HepG2 (cell line): ENCODE results near the gene SYDE1. TPM values are rescaled to one million over a fixed set of nuclear protein-coding genes. Genes with fewer than 3 reads are reported as not detected.

ENCODE experiments used
- ATAC-seq: fragments of 200-7000 bp; cut with Tn5 transposase; 3 replicates; pipeline ENCODE4 v1.9.1; 2020; ENCODE audit warnings: mild to moderate bottlenecking, moderate library complexity
- Bru-seq: library from RNA; stranded (reverse); fragments of 400-500 nt; gene quantifications from one replicate; lab custom pipeline; 2021; lab: Mats Ljungman, UMichigan
- BruChase-seq, 2 experiments: library from RNA; stranded (reverse); fragments of 400-500 nt; gene quantifications; one replicate each; lab custom pipeline; 2021; lab: Mats Ljungman, UMichigan
- BruUV-seq: library from RNA; stranded (reverse); fragments of 400-500 nt; replicated peaks from 2 replicates; lab custom pipeline; 2021; lab: Mats Ljungman, UMichigan
- CTCF ChIA-PET: fragments of 300-600 bp; formaldehyde crosslinking; extraction: SDS; loops from one replicate; lab custom pipeline; 2021; ENCODE audit warnings: low total read pairs, inconsistent platforms, low intra/inter-chr PET ratio; lab: Yijun Ruan, JAX
- POLR2A ChIA-PET: fragments of 350-600 bp; sonication (Branson Sonifier 250); formaldehyde crosslinking; loops from one replicate; lab custom pipeline; 2020; ENCODE audit warnings: antibody characterized with exemption, inconsistent platforms; lab: Yijun Ruan, JAX
- DNase-seq: peaks from one replicate; pipeline ENCODE4 v3.0.0-alpha.2; 2015; ENCODE audit warnings: low spot score
- FAIRE-seq: peaks from 3 replicates; lab custom pipeline; 2011; peaks lifted over from hg19 to GRCh38; lab: Jason Lieb, UNC
- H2AFZ ChIP-seq: one replicate; pipeline ENCODE4 v1.6.1; 2011; ENCODE audit warnings: low read length, inconsistent platforms
- H3K27ac ChIP-seq: fragments of 300-600 bp; 3 replicates; pipeline ENCODE4 v1.8.0; 2011; ENCODE audit warnings: mixed run types, mild to moderate bottlenecking, mixed read lengths, low read length, inconsistent platforms; ENCODE audit not compliant: insufficient read depth; ENCODE audit errors: extremely low read length
- H3K27me3 ChIP-seq, 2 experiments: fragments of 200-600 bp in 1 of 2; 2 replicates in 1 of 2; 3 replicates in 1 of 2; pipeline versions ENCODE4 v1.6.0 to v1.8.0; 2011; ENCODE audit warnings: low read length in 2 of 2, mild to moderate bottlenecking in 2 of 2, moderate library complexity in 2 of 2, inconsistent platforms in 1 of 2; ENCODE audit not compliant: insufficient read depth in 2 of 2, control insufficient read depth in 1 of 2
- H3K36me3 ChIP-seq, 2 experiments: fragments of 200-600 bp in 1 of 2; replicated peaks in 1 of 2; 2 replicates in 1 of 2; 3 replicates in 1 of 2; pipeline versions ENCODE4 v1.5.1 to v1.8.0; 2011; ENCODE audit warnings: low read length in 2 of 2, inconsistent platforms in 1 of 2; ENCODE audit not compliant: insufficient read depth in 2 of 2, control insufficient read depth in 1 of 2
- H3K4me1 ChIP-seq: 2 replicates; pipeline ENCODE4 v1.5.1; 2012; ENCODE audit warnings: low read length, inconsistent platforms; ENCODE audit not compliant: insufficient read depth
- H3K4me2 ChIP-seq: 2 replicates; pipeline ENCODE4 v1.6.0; 2011; ENCODE audit warnings: low read depth, low read length, inconsistent platforms
- H3K4me3 ChIP-seq, 3 experiments: fragments of 200-600 bp in 1 of 3; sonication (generic), shearing (Covaris generic) in 1 of 3; replicated peaks in 1 of 3; 2 replicates each; pipeline ENCODE4 v1.5.1; 2011 to 2016; ENCODE audit warnings: low read length in 3 of 3, inconsistent platforms in 2 of 3, low read depth in 2 of 3, mild to moderate bottlenecking in 2 of 3, control low read depth in 1 of 3, mixed read lengths in 1 of 3; ENCODE audit not compliant: insufficient read depth in 1 of 3
- H3K79me2 ChIP-seq: one replicate; pipeline ENCODE4 v1.6.1; 2011; ENCODE audit warnings: low read length, inconsistent platforms; ENCODE audit not compliant: insufficient read depth
- H3K9ac ChIP-seq: 2 replicates; pipeline ENCODE4 v1.6.0; 2011; ENCODE audit warnings: mild to moderate bottlenecking, low read depth, low read length, inconsistent platforms; ENCODE audit not compliant: insufficient read depth
- H3K9me3 ChIP-seq: 2 replicates; pipeline ENCODE4 v1.5.1; 2012; ENCODE audit warnings: mild to moderate bottlenecking, low read length
- H4K20me1 ChIP-seq: 2 replicates; pipeline ENCODE4 v1.6.0; 2011; ENCODE audit warnings: inconsistent platforms, mild to moderate bottlenecking, low read length, moderate library complexity; ENCODE audit not compliant: insufficient read depth
- ARNT2 ChIP-seq: sonication (generic); formaldehyde crosslinking; IDR thresholded peaks from 2 replicates; pipeline ENCODE4 v1.8.0; 2022; ENCODE audit warnings: mild to moderate bottlenecking, low read depth, missing genetic modification reagents, moderate library complexity
- ETV5 ChIP-seq: IDR thresholded peaks from 2 replicates; pipeline ENCODE4 v1.6.1; 2018; ENCODE audit warnings: missing biosample characterization, missing genetic modification reagents, inconsistent platforms, borderline replicate concordance
- GABPB1 ChIP-seq: IDR thresholded peaks from 2 replicates; pipeline ENCODE4 v1.6.1; 2016; ENCODE audit warnings: mild to moderate bottlenecking, missing genetic modification reagents, moderate library complexity, missing compliant biosample characterization
- HMGXB4 ChIP-seq, 2 experiments: sonication (generic) in 1 of 2; formaldehyde crosslinking in 1 of 2; IDR thresholded peaks; 2 replicates each; pipeline versions ENCODE4 v1.4.0 to v1.6.1; 2018 to 2020; ENCODE audit warnings: missing genetic modification reagents in 2 of 2, borderline replicate concordance in 1 of 2, low read depth in 1 of 2, mild to moderate bottlenecking in 1 of 2, missing biosample characterization in 1 of 2
- PHF8 ChIP-seq: sonication (generic); formaldehyde crosslinking; IDR thresholded peaks from 2 replicates; pipeline ENCODE4 v1.5.0; 2020; ENCODE audit warnings: missing genetic modification reagents
- ZBTB14 ChIP-seq: sonication (generic); formaldehyde crosslinking; IDR thresholded peaks from 2 replicates; pipeline ENCODE4 v1.4.0; 2020; ENCODE audit warnings: missing genetic modification reagents
- ZBTB43 ChIP-seq: sonication (generic); formaldehyde crosslinking; conservative IDR thresholded peaks from 2 replicates; pipeline ENCODE4 v1.4.0; 2020; ENCODE audit warnings: missing genetic modification reagents
- ZBTB7A ChIP-seq: sonication (generic); formaldehyde crosslinking; IDR thresholded peaks from 2 replicates; pipeline ENCODE4 v1.8.0; 2022; ENCODE audit warnings: mild to moderate bottlenecking, missing genetic modification reagents
- ZNF530 ChIP-seq: sonication (generic); formaldehyde crosslinking; IDR thresholded peaks from 2 replicates; pipeline ENCODE4 v1.5.0; 2020; ENCODE audit warnings: low read depth, mild to moderate bottlenecking, missing genetic modification reagents
- WGBS: methylation state at CpG from one replicate; pipeline ENCODE4 v1.1.6; 2017; ENCODE audit warnings: low lambda C conversion rate; 5-methylcytosine and 5-hydroxymethylcytosine counted together
- in situ Hi-C: cut with HindIII; loops from 2 replicates; pipeline ENCODE4 v1.10.0; 2017; ENCODE audit warnings: low pct_unique_long_range_greater_than_20kb; ENCODE audit not compliant: extremely low pct_ligation_motif_present
- intact Hi-C: fragments of 100-400 bp; cut with micrococcal nuclease; formaldehyde crosslinking; loops from one replicate; pipeline ENCODE4 v1.10.0; 2022; ENCODE audit not compliant: unreplicated experiment
- long read RNA-seq, 2 experiments: library from RNA in 1 of 2; library from polyadenylated mRNA in 1 of 2; stranded (forward) in 1 of 2; unstranded in 1 of 2; transcript quantifications; one replicate each; pipeline ENCODE4 v2.0.0, GENCODE V29; 2019 to 2022
- polyA minus RNA-seq, 3 experiments: library from RNA; depleted of rRNA, polyadenylated mRNA; stranded (reverse); fragments of >200 nt; gene quantifications; 2 replicates each; pipeline ENCODE4 v1.2.3, GENCODE V29; 2011; ENCODE audit warnings: low replicate concordance in 1 of 3
- polyA plus RNA-seq, 8 experiments: library from polyadenylated mRNA; depleted of rRNA in 3 of 8; stranded (reverse) in 7 of 8; unstranded in 1 of 8; fragments of >200 nt; fragmentation: Illumina TruSeq in 4 of 8; extraction: Trizol in 4 of 8; gene quantifications; 2 replicates each; pipeline versions ENCODE4 v1.2.1 to v1.2.3, GENCODE V29; 2011 to 2016; ENCODE audit warnings: low read depth in 4 of 8, missing spikeins in 1 of 8, mixed read lengths in 1 of 8; ENCODE audit not compliant: insufficient read depth in 1 of 8
- total RNA-seq, 5 experiments: library from RNA; depleted of rRNA; stranded (reverse); fragments of >200 nt; fragmentation: Illumina TruSeq; extraction: Trizol; gene quantifications; 2 replicates each; pipeline ENCODE4 v1.2.3, GENCODE V29; 2016; ENCODE audit warnings: low read depth in 1 of 5

The SYDE1 gene
- total RNA-seq (2016; rRNA removed; fragmentation: Illumina TruSeq; extraction: Trizol) (3.8 and 4.3 TPM in 2 replicates), polyA plus RNA-seq (2011; rRNA removed) (13.6 and 15.4 TPM in 2 replicates), polyA minus RNA-seq (2011; rRNA and poly(A)+ RNA removed; ENCODE audit: low replicate concordance) (37.7 and 42.8 TPM in 2 replicates), Bru-seq, nascent RNA (percentile 50 among the genes with signal in this experiment), BruChase-seq, experiment 1, labeled RNA remaining after a 6-hour chase (percentile 58 among the genes with signal in this experiment), BruChase-seq, experiment 2, labeled RNA remaining after a 2-hour chase (percentile 55 among the genes with signal in this experiment)
- total RNA-seq (2016; cell fraction: cytosol; rRNA removed; fragmentation: Illumina TruSeq; extraction: Trizol; ENCODE audit: low read depth): 1.7 and 2.6 TPM in 2 replicates
- 2.9 and 3.9 TPM in 2 replicates for total RNA-seq (2016; cell fraction: insoluble cytoplasmic fraction; rRNA removed; fragmentation: Illumina TruSeq; extraction: Trizol)
- 4.0 and 4.4 TPM in 2 replicates for total RNA-seq (2016; cell fraction: membrane; rRNA removed; fragmentation: Illumina TruSeq; extraction: Trizol)
- 3.8 and 5.2 TPM in 2 replicates for total RNA-seq (2016; cell fraction: nucleus; rRNA removed; fragmentation: Illumina TruSeq; extraction: Trizol)
- 10.6 and 19.0 TPM in 2 replicates for polyA plus RNA-seq (2011; cell fraction: cytosol; rRNA removed)
- 31.3 and 42.4 TPM in 2 replicates for polyA plus RNA-seq (2011; cell fraction: nucleus; rRNA removed)
- 5.5 and 6.3 TPM in 2 replicates for polyA plus RNA-seq (2012)
- polyA plus RNA-seq (2016; cell fraction: cytosol; fragmentation: Illumina TruSeq; extraction: Trizol; ENCODE audit: low read depth): 1.5 TPM in 2 replicates
- polyA plus RNA-seq (2016; cell fraction: insoluble cytoplasmic fraction; fragmentation: Illumina TruSeq; extraction: Trizol; ENCODE audit: low read depth): 4.9 and 5.6 TPM in 2 replicates
- polyA plus RNA-seq (2016; cell fraction: membrane; fragmentation: Illumina TruSeq; extraction: Trizol; ENCODE audit: low read depth): 3.5 and 4.0 TPM in 2 replicates
- polyA plus RNA-seq (2016; cell fraction: nucleus; fragmentation: Illumina TruSeq; extraction: Trizol; ENCODE audit: insufficient read depth, low read depth): 6.7 and 7.0 TPM in 2 replicates
- 10.4 and 16.1 TPM in 2 replicates for polyA minus RNA-seq (2011; cell fraction: cytosol; rRNA and poly(A)+ RNA removed)
- polyA minus RNA-seq (2011; cell fraction: nucleus; rRNA and poly(A)+ RNA removed): 4.8 and 9.0 TPM in 2 replicates
- long read RNA-seq, experiment 1, partial matches to known transcripts: 0 of 1 reads
- long read RNA-seq, experiment 1, other reads (novel, unspliced or antisense): 1 of 1 reads
- long read RNA-seq, experiment 2, transcript SYDE1-201 (8 exons, 3,264 nt): major isoform, 33 of 56 reads
- long read RNA-seq, experiment 2, partial matches to known transcripts: 11 of 56 reads
- long read RNA-seq, experiment 2, other reads (novel, unspliced or antisense): 11 of 56 reads

GRCh38 chr19:15107061-15108010 is at the start of gene SYDE1:
Gene SYDE1, plus strand, starts transcription at chr19:15107401. Its CDS starts 33 bp downstream, at chr19:15107434.
- Histone ChIP-seq H3K4me2 (peak within 1 kb of the TSS; percentile 81), H3K79me2 (peaks cover 7% of the 10 kb centered on the region), H2AFZ (peak within 1 kb of the TSS; percentile 15), H3K9ac (peak within 1 kb of the TSS; percentile 79), H3K36me3 (peaks cover 7 to 16% of the 10 kb centered on the region in 2 experiments; a peak in 3 of 5 replicates), H3K9me3 (peaks cover 5% of the 10 kb centered on the region; the same call in 1 of the 2 replicates), H4K20me1 (no peaks in the 10 kb centered on the region), H3K27ac (peak within 1 kb of the TSS; percentile 52), H3K4me1 (peaks cover 18% of the 10 kb centered on the region), H3K4me3 (peak within 1 kb of the TSS; percentile 80 to 84 (median 81)), H3K27me3 (no peaks in the 10 kb centered on the region)
- in situ Hi-C loops: no loop called here
- WGBS: 6% methylated on average over 17 of the region's 78 CpGs
- intact Hi-C loops: no loop called here
- DNase-seq: peak; percentile 50
- ATAC-seq: peak; percentile 53
- no peak for FAIRE-seq
- CTCF ChIA-PET: no interaction called here
- BruUV-seq: no TSS peak
- POLR2A ChIA-PET: interaction anchor here (1.0 to 2.4 kb wide), 2 partner anchors 17 to 19 kb away, joined by 3 to 13 read pairs; a partner anchor contains a TSS
- TF ChIP-seq ZNF530 (CRISPR knock-in tag) (no peak), ZBTB7A (0 out of 2 replicates have a peak, but pooled peaks have one; percentile 37), HMGXB4 (CRISPR knock-in tag; IDR thresholded peaks at IDR 0.05; ENCODE audit: borderline replicate concordance in 1 of 2, low read depth in 1 of 2) (0 out of 4 replicates have a peak, but pooled peaks of 1 of the 2 experiments have one; percentile 34), ZBTB14 (CRISPR knock-in tag) (peak; percentile 59), PHF8 (CRISPR knock-in tag) (peak; percentile 84), GABPB1 (CRISPR knock-in tag) (peak; percentile 59), ZBTB43 (CRISPR knock-in tag) (no peak), ETV5 (CRISPR knock-in tag) (0 out of 2 replicates have a peak, but pooled peaks have one; percentile 18), ARNT2 (CRISPR knock-in tag) (no peak)
